HCT116 (cell line): Measurements from ENCODE around the gene CHAD. TPM values are rescaled to one million over a fixed set of nuclear protein-coding genes. Genes with fewer than 3 reads are reported as not detected.

Source experiments
- ATAC-seq: fragments of 200-7000 bp; cut with Tn5 transposase; 2 replicates; pipeline ENCODE4 v1.9.1; 2020; ENCODE audit warnings: mild to moderate bottlenecking, moderate library complexity
- BruUV-seq: library from RNA; stranded (reverse); fragments of 400-500 nt; replicated peaks from 2 replicates; lab custom pipeline; 2021; lab: Mats Ljungman, UMichigan
- CTCF ChIA-PET: fragments of 300-600 bp; sonication (Branson Sonifier 250); formaldehyde crosslinking; loops from one replicate; lab custom pipeline; 2021; ENCODE audit warnings: antibody characterized with exemption; lab: Charles Lee
- POLR2A ChIA-PET: fragments of 300-600, 350-600 bp; sonication (Branson Sonifier 250); formaldehyde crosslinking; loops from one replicate; lab custom pipeline; 2021; ENCODE audit warnings: antibody characterized with exemption; lab: Charles Lee
- RAD21 ChIA-PET, 2 experiments: fragments of 300-600 bp; sonication (Branson Sonifier 250); formaldehyde crosslinking; loops; one replicate each; lab custom pipeline; 2023; ENCODE audit warnings: low total read pairs in 2 of 2; ENCODE audit not compliant: uncharacterized antibody in 2 of 2, unreplicated experiment in 2 of 2, low non-redundant PET in 1 of 2; lab: Charles Lee
- DNase-seq: peaks from one replicate; pipeline ENCODE4 v3.0.0-alpha.2; 2010; ENCODE audit warnings: low read depth, low spot score
- H2AFZ ChIP-seq: fragments of 200-600 bp; shearing (Covaris generic), sonication (generic); 2 replicates; pipeline ENCODE4 v1.6.1; 2017; ENCODE audit warnings: low read depth, mixed run types, mixed read lengths, antibody characterized with exemption, low read length; ENCODE audit not compliant: poor library complexity, severe bottlenecking
- H3K27ac ChIP-seq: 2 replicates; pipeline ENCODE4 v1.5.1; 2012; ENCODE audit warnings: low read depth, low read length
- H3K27me3 ChIP-seq: fragments of 200-600 bp; sonication (generic); 2 replicates; pipeline ENCODE4 v1.6.1; 2016; ENCODE audit warnings: mixed run types, low read length, mixed read lengths; ENCODE audit not compliant: insufficient read depth
- H3K36me3 ChIP-seq, 2 experiments: fragments of 200-500 bp in 1 of 2; fragments of 200-600 bp in 1 of 2; sonication (Bioruptor generic) in 1 of 2; sonication (generic) in 1 of 2; 2 replicates each; pipeline versions ENCODE4 v1.5.1 to v1.6.1; 2014 to 2016; ENCODE audit warnings: low read length in 2 of 2, inconsistent platforms in 1 of 2, mixed read lengths in 1 of 2, mixed run types in 1 of 2; ENCODE audit not compliant: insufficient read depth in 2 of 2, control insufficient read depth in 1 of 2
- H3K4me1 ChIP-seq, 2 experiments: fragments of 200-600 bp in 1 of 2; sonication (generic) in 1 of 2; 2 replicates each; pipeline versions ENCODE4 v1.5.1 to v1.6.1; 2012 to 2017; ENCODE audit warnings: low read length in 2 of 2, inconsistent platforms in 1 of 2, mild to moderate bottlenecking in 1 of 2, mixed read lengths in 1 of 2, mixed run types in 1 of 2, moderate library complexity in 1 of 2; ENCODE audit not compliant: insufficient read depth in 2 of 2, control insufficient read depth in 1 of 2
- H3K4me2 ChIP-seq: fragments of 200-600 bp; sonication (generic); 2 replicates; pipeline ENCODE4 v1.6.1; 2017; ENCODE audit warnings: mixed run types, low read length, mixed read lengths
- H3K4me3 ChIP-seq, 2 experiments: fragments of 200-600 bp in 1 of 2; sonication (generic) in 1 of 2; replicated peaks in 1 of 2; 2 replicates each; pipeline ENCODE4 v1.5.1; 2011 to 2016; ENCODE audit warnings: low read length in 2 of 2, control low read depth in 1 of 2, low read depth in 1 of 2, mild to moderate bottlenecking in 1 of 2, mixed read lengths in 1 of 2, mixed run types in 1 of 2
- H3K79me2 ChIP-seq: fragments of 200-600 bp; sonication (generic); 2 replicates; pipeline ENCODE4 v1.6.1; 2017; ENCODE audit warnings: mild to moderate bottlenecking, mixed run types, low read length, moderate library complexity, mixed read lengths; ENCODE audit not compliant: insufficient read depth
- H3K9ac ChIP-seq: fragments of 200-600 bp; sonication (generic); 2 replicates; pipeline ENCODE4 v1.6.1; 2016; ENCODE audit warnings: low read length, mixed read lengths
- H3K9me2 ChIP-seq: fragments of 200-600 bp; sonication (generic), shearing (Covaris generic); 2 replicates; pipeline ENCODE4 v1.6.1; 2017; ENCODE audit warnings: mixed run types, mild to moderate bottlenecking, moderate library complexity; ENCODE audit not compliant: insufficient read depth
- H3K9me3 ChIP-seq, 2 experiments: fragments of 200-500 bp in 1 of 2; fragments of 200-600 bp in 1 of 2; sonication (Bioruptor generic) in 1 of 2; sonication (generic) in 1 of 2; 2 replicates each; pipeline ENCODE4 v1.6.1; 2014 to 2017; ENCODE audit warnings: low read length in 2 of 2, mixed read lengths in 2 of 2, inconsistent platforms in 1 of 2, low read depth in 1 of 2, mild to moderate bottlenecking in 1 of 2, mixed run types in 1 of 2, moderate library complexity in 1 of 2; ENCODE audit not compliant: control insufficient read depth in 1 of 2, insufficient read depth in 1 of 2
- H4K20me1 ChIP-seq: fragments of 200-600 bp; sonication (generic), shearing (Covaris generic); 2 replicates; pipeline ENCODE4 v1.6.1; 2017; ENCODE audit warnings: mixed run types, mild to moderate bottlenecking, moderate library complexity; ENCODE audit not compliant: insufficient read depth
- CBX3 ChIP-seq: IDR thresholded peaks from 2 replicates; pipeline ENCODE4 v1.6.1; 2012; ENCODE audit warnings: low read depth
- CEBPB ChIP-seq: IDR thresholded peaks from 2 replicates; pipeline ENCODE4 v1.6.1; 2012; ENCODE audit warnings: low read depth
- EGR1 ChIP-seq: IDR thresholded peaks from 2 replicates; pipeline ENCODE4 v1.6.1; 2012; ENCODE audit warnings: low read depth
- EZH2 ChIP-seq: fragments of 200-600 bp; sonication (generic); IDR thresholded peaks from 2 replicates; pipeline ENCODE4 v1.6.1; 2017; ENCODE audit warnings: antibody characterized with exemption, mixed run types
- EZH2phosphoT487 ChIP-seq: fragments of 200-600 bp; IDR thresholded peaks from 2 replicates; pipeline ENCODE4 v1.6.1; 2018; ENCODE audit warnings: antibody characterized with exemption, borderline replicate concordance
- FOSL1 ChIP-seq: IDR thresholded peaks from 2 replicates; pipeline ENCODE4 v1.6.1; 2012; ENCODE audit warnings: low read depth
- JUND ChIP-seq: IDR thresholded peaks from 2 replicates; pipeline ENCODE4 v1.6.1; 2012
- POLR2A ChIP-seq: IDR thresholded peaks from 2 replicates; pipeline ENCODE4 v1.7.0; 2011; ENCODE audit warnings: borderline replicate concordance; ENCODE audit not compliant: insufficient read depth, insufficient read length; ENCODE audit errors: extremely low read depth
- RAD21 ChIP-seq: IDR thresholded peaks from 2 replicates; pipeline ENCODE4 v1.6.1; 2012; ENCODE audit warnings: low read depth, mild to moderate bottlenecking
- SIN3A ChIP-seq: IDR thresholded peaks from 2 replicates; pipeline ENCODE4 v1.6.1; 2012; ENCODE audit warnings: low read depth
- YY1 ChIP-seq: IDR thresholded peaks from 2 replicates; pipeline ENCODE4 v1.6.1; 2011; ENCODE audit warnings: low read length, low read depth, moderate library complexity, mild to moderate bottlenecking; ENCODE audit not compliant: insufficient replicate concordance; ENCODE audit errors: extremely low read depth
- ZBTB33 ChIP-seq: IDR thresholded peaks from 2 replicates; pipeline ENCODE4 v1.6.1; 2011; ENCODE audit warnings: mild to moderate bottlenecking, low read length, moderate library complexity; ENCODE audit not compliant: insufficient replicate concordance; ENCODE audit errors: extremely low read depth
- ZFX ChIP-seq: fragments of 450-650 bp; IDR thresholded peaks from 2 replicates; pipeline ENCODE4 v1.6.1; 2017
- intact Hi-C: fragments of 100-400 bp; cut with micrococcal nuclease; formaldehyde crosslinking; loops from 2 replicates; pipeline ENCODE4 v1.10.0; 2022
- total RNA-seq: library from RNA; stranded (reverse); gene quantifications from one replicate; pipeline ENCODE4 v1.2.1, GENCODE V29; 2021; ENCODE audit not compliant: unreplicated experiment
- TF ChIP-seq, protein P1 (sequence below), 3 experiments: fragments of 200-600 bp in 1 of 3; sonication (generic) in 1 of 3; IDR thresholded peaks in 2 of 3; conservative IDR thresholded peaks in 1 of 3; 2 replicates each; pipeline ENCODE4 v1.5.1; 2012 to 2017; ENCODE audit warnings: low read depth in 2 of 3, low read length in 2 of 3, antibody characterized with exemption in 1 of 3, borderline replicate concordance in 1 of 3, control low read depth in 1 of 3, mild to moderate bottlenecking in 1 of 3, mixed read lengths in 1 of 3, mixed run types in 1 of 3, moderate library complexity in 1 of 3; ENCODE audit not compliant: insufficient read depth in 1 of 3

Gene CHAD
- total RNA-seq, 1 experiment from 2014 or later: not detected

GRCh38 chr17:50452630-50453300 lies 15.9 kb downstream of the CHAD start:
- Histone ChIP-seq H3K27ac (no peak overlapping the region), H3K4me1 (peaks cover 16 to 34% of the 10 kb centered on the region in 2 experiments), H3K36me3 (no peaks in the 10 kb centered on the region), H3K4me2 (peak overlapping the region; percentile 12), H3K9ac (no peak overlapping the region), H3K27me3 (no peaks in the 10 kb centered on the region), H3K9me3 (no peaks in the 10 kb centered on the region), H3K9me2 (no peaks in the 10 kb centered on the region), H4K20me1 (no peaks in the 10 kb centered on the region), H3K79me2 (no peaks in the 10 kb centered on the region), H2AFZ (no peak overlapping the region), H3K4me3 (no peak overlapping the region)
- BruUV-seq: no TSS peak
- DNase-seq (no peak), ATAC-seq (no peak; the same call in 1 of the 2 replicates)
- TF ChIP-seq JUND (no peak), ZFX (no peak), YY1 (no peak), SIN3A (no peak), RAD21 (no peak), EZH2phosphoT487 (no peak), CEBPB (no peak; the same call in none of the 2 replicates), POLR2A (no peak), EGR1 (no peak)
- ChIA-PET RAD21 (no interaction called here), POLR2A (no interaction called here), CTCF (interaction anchor here (2.4 kb wide), 1 partner anchor 55 kb away, joined by 7 read pairs; the partner anchor contains the start of gene LRRC59)
- intact Hi-C loops: no loop called here

- H3K4me3 ChIP-seq: no peak overlapping the region
- intact Hi-C loops: no loop called here
- no peaks in the 10 kb centered on the region for H3K36me3 ChIP-seq
- DNase-seq (no peak), ATAC-seq (no peak; the same call in 1 of the 2 replicates)
- H3K9me2 ChIP-seq: no peaks in the 10 kb centered on the region
- no peak overlapping the region for H3K4me2 ChIP-seq
- BruUV-seq: no TSS peak
- H3K4me1 ChIP-seq: peaks cover 16 to 34% of the 10 kb centered on the region in 2 experiments
- H4K20me1 ChIP-seq: no peaks in the 10 kb centered on the region
- H3K9ac ChIP-seq: no peak overlapping the region
- ChIA-PET RAD21 (no interaction called here), CTCF (interaction anchor here (2.4 kb wide), 1 partner anchor 55 kb away, joined by 7 read pairs; the partner anchor contains the start of gene LRRC59), POLR2A (no interaction called here)
- no peaks in the 10 kb centered on the region for H3K9me3 ChIP-seq
- no peak overlapping the region for H3K27ac ChIP-seq
- no peaks in the 10 kb centered on the region for H3K27me3 ChIP-seq
- no peaks in the 10 kb centered on the region for H3K79me2 ChIP-seq
- no peak overlapping the region for H2AFZ ChIP-seq
- no peak for TF ChIP-seq JUND
- TF ChIP-seq RAD21: no peak
- no peak for TF ChIP-seq FOSL1
- no peak for TF ChIP-seq CEBPB
- TF ChIP-seq EGR1: no peak
- TF ChIP-seq ZBTB33: no peak
- TF ChIP-seq ZFX: no peak
- TF ChIP-seq POLR2A: no peak
- TF ChIP-seq, protein P1, sequence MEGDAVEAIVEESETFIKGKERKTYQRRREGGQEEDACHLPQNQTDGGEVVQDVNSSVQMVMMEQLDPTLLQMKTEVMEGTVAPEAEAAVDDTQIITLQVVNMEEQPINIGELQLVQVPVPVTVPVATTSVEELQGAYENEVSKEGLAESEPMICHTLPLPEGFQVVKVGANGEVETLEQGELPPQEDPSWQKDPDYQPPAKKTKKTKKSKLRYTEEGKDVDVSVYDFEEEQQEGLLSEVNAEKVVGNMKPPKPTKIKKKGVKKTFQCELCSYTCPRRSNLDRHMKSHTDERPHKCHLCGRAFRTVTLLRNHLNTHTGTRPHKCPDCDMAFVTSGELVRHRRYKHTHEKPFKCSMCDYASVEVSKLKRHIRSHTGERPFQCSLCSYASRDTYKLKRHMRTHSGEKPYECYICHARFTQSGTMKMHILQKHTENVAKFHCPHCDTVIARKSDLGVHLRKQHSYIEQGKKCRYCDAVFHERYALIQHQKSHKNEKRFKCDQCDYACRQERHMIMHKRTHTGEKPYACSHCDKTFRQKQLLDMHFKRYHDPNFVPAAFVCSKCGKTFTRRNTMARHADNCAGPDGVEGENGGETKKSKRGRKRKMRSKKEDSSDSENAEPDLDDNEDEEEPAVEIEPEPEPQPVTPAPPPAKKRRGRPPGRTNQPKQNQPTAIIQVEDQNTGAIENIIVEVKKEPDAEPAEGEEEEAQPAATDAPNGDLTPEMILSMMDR (IDR thresholded peaks at IDR 0.05 in 2 of 3, conservative IDR thresholded peaks at IDR 0.05 in 1 of 3; ENCODE audit: borderline replicate concordance in 1 of 3, insufficient read depth in 1 of 3, low read depth in 2 of 3, low read length in 2 of 3): no peak
- no peak for TF ChIP-seq EZH2
- no peak for TF ChIP-seq CBX3
Measured at GRCh38 chr17:50451943-50452629, 16.6 kb downstream of the CHAD start.
